CD14-positive monocyte (primary cell): ENCODE results near the gene AARS2. TPM values are rescaled to one million over a fixed set of nuclear protein-coding genes. Genes with fewer than 3 reads are reported as not detected.

Experiments used
- DNase-seq, 3 donors: peaks; one replicate each; pipeline ENCODE4 v3.0.0-alpha.2; 2011 to 2022
- H2AFZ ChIP-seq: 2 replicates; pipeline ENCODE4 v1.6.0; 2012; ENCODE audit warnings: mild to moderate bottlenecking, low read depth, low read length, inconsistent platforms; ENCODE audit not compliant: insufficient read depth, poor library complexity, severe bottlenecking
- H3K27ac ChIP-seq, 2 donors: 1 replicate in 1 of 2; 2 replicates in 1 of 2; pipeline ENCODE4 v1.5.1; 2012 to 2013; ENCODE audit warnings: low read length in 2 of 2, control low read depth in 1 of 2, inconsistent platforms in 1 of 2, low read depth in 1 of 2, mild to moderate bottlenecking in 1 of 2
- H3K27me3 ChIP-seq, 2 donors: one replicate each; pipeline versions ENCODE4 v1.6.0 to v1.6.1; 2011 to 2013; ENCODE audit warnings: low read length in 2 of 2; ENCODE audit not compliant: control insufficient read depth in 2 of 2, insufficient read depth in 2 of 2
- H3K36me3 ChIP-seq, 2 donors: replicated peaks in 1 of 2; 1 replicate in 1 of 2; 2 replicates in 1 of 2; pipeline versions ENCODE4 v1.5.1 to v1.6.1; 2012 to 2013; ENCODE audit warnings: low read length in 2 of 2, control low read depth in 1 of 2, inconsistent platforms in 1 of 2, mild to moderate bottlenecking in 1 of 2; ENCODE audit not compliant: insufficient read depth in 2 of 2, control insufficient read depth in 1 of 2
- H3K4me1 ChIP-seq, 2 donors: 1 replicate in 1 of 2; 2 replicates in 1 of 2; pipeline versions ENCODE4 v1.5.1 to v1.6.1; 2012 to 2013; ENCODE audit warnings: low read length in 2 of 2, control low read depth in 1 of 2, inconsistent platforms in 1 of 2, mild to moderate bottlenecking in 1 of 2, moderate library complexity in 1 of 2; ENCODE audit not compliant: insufficient read depth in 2 of 2, control insufficient read depth in 1 of 2
- H3K4me2 ChIP-seq: replicated peaks from 2 replicates; pipeline ENCODE3; 2012; ENCODE audit warnings: low read length, moderate library complexity, mild to moderate bottlenecking; ENCODE audit not compliant: poor library complexity, severe bottlenecking; ENCODE audit errors: extremely low read depth
- H3K4me3 ChIP-seq, 3 experiments: fragments of 200-600 bp in 1 of 3; sonication (generic) in 1 of 3; replicated peaks in 1 of 3; 1 replicate in 2 of 3; 2 replicates in 1 of 3; pipeline ENCODE4 v1.5.1; 2011 to 2013; ENCODE audit warnings: low read length in 3 of 3, mild to moderate bottlenecking in 3 of 3, control low read depth in 2 of 3, low read depth in 2 of 3, inconsistent platforms in 1 of 3, moderate library complexity in 1 of 3
- H3K79me2 ChIP-seq: 2 replicates; pipeline ENCODE4 v1.6.0; 2012; ENCODE audit warnings: mild to moderate bottlenecking, control low read depth, inconsistent platforms, low read length, moderate library complexity; ENCODE audit not compliant: insufficient read depth
- H3K9ac ChIP-seq: 2 replicates; pipeline ENCODE4 v1.6.0; 2017; ENCODE audit warnings: low read length, mild to moderate bottlenecking; ENCODE audit not compliant: insufficient read depth, poor library complexity, severe bottlenecking
- H3K9me3 ChIP-seq, 2 donors: replicated peaks in 1 of 2; 1 replicate in 1 of 2; 2 replicates in 1 of 2; pipeline versions ENCODE4 v1.5.1 to v1.6.1; 2012 to 2013; ENCODE audit warnings: low read length in 2 of 2, control low read depth in 1 of 2; ENCODE audit not compliant: control insufficient read depth in 1 of 2, insufficient read depth in 1 of 2
- H4K20me1 ChIP-seq: 2 replicates; pipeline ENCODE4 v1.6.0; 2012; ENCODE audit warnings: mild to moderate bottlenecking, low read length, control low read depth, moderate library complexity; ENCODE audit not compliant: insufficient read depth
- H3K27ac Mint-ChIP-seq, 7 donors: one replicate each; pipeline ENCODE4 v1.8.0; 2020; ENCODE audit warnings: mild to moderate bottlenecking in 7 of 7, mixed read lengths in 7 of 7, moderate library complexity in 6 of 7, inconsistent platforms in 2 of 7
- H3K27me3 Mint-ChIP-seq, 3 donors: one replicate each; pipeline ENCODE4 v1.8.0; 2021 to 2022; ENCODE audit warnings: low read depth in 3 of 3, mild to moderate bottlenecking in 3 of 3, mixed read lengths in 3 of 3, moderate library complexity in 3 of 3, inconsistent platforms in 1 of 3
- H3K36me3 Mint-ChIP-seq, 2 donors: one replicate each; pipeline ENCODE4 v1.8.0; 2020; ENCODE audit warnings: mixed read lengths in 2 of 2, inconsistent platforms in 1 of 2, mild to moderate bottlenecking in 1 of 2
- H3K4me1 Mint-ChIP-seq: one replicate; pipeline ENCODE4 v1.8.0; 2020; ENCODE audit warnings: mild to moderate bottlenecking, mixed read lengths
- H3K4me3 Mint-ChIP-seq, 2 donors: one replicate each; pipeline ENCODE4 v1.8.0; 2020; ENCODE audit warnings: mild to moderate bottlenecking in 2 of 2, mixed read lengths in 2 of 2, moderate library complexity in 1 of 2
- H3K9me3 Mint-ChIP-seq, 7 donors: one replicate each; pipeline ENCODE4 v1.8.0; 2020 to 2022; ENCODE audit warnings: mixed read lengths in 7 of 7, mild to moderate bottlenecking in 6 of 7, moderate library complexity in 6 of 7, inconsistent platforms in 2 of 7
- WGBS: methylation state at CpG from one replicate; pipeline ENCODE4 v1.1.5; 2013; ENCODE audit warnings: missing lambda C conversion rate; ENCODE audit not compliant: insufficient coverage; 5-methylcytosine and 5-hydroxymethylcytosine counted together
- intact Hi-C, 2 donors: fragments of 100-400 bp; cut with micrococcal nuclease; formaldehyde crosslinking; loops; one replicate each; pipeline versions ENCODE4 v1.15.0 to v1.15.1; 2023
- polyA plus RNA-seq, 3 donors: library from polyadenylated mRNA; depleted of rRNA in 1 of 3; unstranded in 2 of 3; stranded (reverse) in 1 of 3; fragments of 300-500 nt in 2 of 3; fragments of >200 nt in 1 of 3; fragmentation: Illumina TruSeq in 2 of 3; gene quantifications; 1 replicate in 2 of 3; 2 replicates in 1 of 3; pipeline ENCODE4 v1.2.3, GENCODE V29; 2012 to 2021
- TF ChIP-seq, protein P1 (sequence below): fragments of 200-600 bp; IDR thresholded peaks from one replicate; pipeline ENCODE4 v1.8.0; 2022; ENCODE audit warnings: antibody characterized with exemption, mild to moderate bottlenecking

The AARS2 gene
- polyA plus RNA-seq, 3 donors = 1.8 to 4.5 (median 3.2) TPM

- Mint-ChIP-seq H3K9me3 (peaks cover 0 to 6% (median 2%) of the 10 kb centered on the region in 7 donors), H3K27ac (no peak overlapping the region), H3K4me1 (peaks cover 10% of the 10 kb centered on the region), H3K27me3 (peaks cover 51 to 76% (median 51%) of the 10 kb centered on the region in 3 donors), H3K4me3 (peak overlapping the region in 1 of 2 donors; percentile 39), H3K36me3 (peaks cover 0 to 2% of the 10 kb centered on the region in 2 donors)
- Histone ChIP-seq H3K4me1 (peaks cover 7 to 11% of the 10 kb centered on the region in 2 donors), H3K9me3 (peaks cover 0 to 5% of the 10 kb centered on the region in 2 donors), H3K79me2 (no peaks in the 10 kb centered on the region), H3K9ac (no peak overlapping the region), H4K20me1 (no peaks in the 10 kb centered on the region), H3K4me2 (no peak overlapping the region), H3K36me3 (no peaks in the 10 kb centered on the region), H2AFZ (no peak overlapping the region), H3K4me3 (no peak overlapping the region), H3K27ac (no peak overlapping the region), H3K27me3 (peaks cover 18 to 41% of the 10 kb centered on the region in 2 donors)
- 86% methylated on average over 1 of the region's 4 CpGs for WGBS
- TF ChIP-seq, protein P1, sequence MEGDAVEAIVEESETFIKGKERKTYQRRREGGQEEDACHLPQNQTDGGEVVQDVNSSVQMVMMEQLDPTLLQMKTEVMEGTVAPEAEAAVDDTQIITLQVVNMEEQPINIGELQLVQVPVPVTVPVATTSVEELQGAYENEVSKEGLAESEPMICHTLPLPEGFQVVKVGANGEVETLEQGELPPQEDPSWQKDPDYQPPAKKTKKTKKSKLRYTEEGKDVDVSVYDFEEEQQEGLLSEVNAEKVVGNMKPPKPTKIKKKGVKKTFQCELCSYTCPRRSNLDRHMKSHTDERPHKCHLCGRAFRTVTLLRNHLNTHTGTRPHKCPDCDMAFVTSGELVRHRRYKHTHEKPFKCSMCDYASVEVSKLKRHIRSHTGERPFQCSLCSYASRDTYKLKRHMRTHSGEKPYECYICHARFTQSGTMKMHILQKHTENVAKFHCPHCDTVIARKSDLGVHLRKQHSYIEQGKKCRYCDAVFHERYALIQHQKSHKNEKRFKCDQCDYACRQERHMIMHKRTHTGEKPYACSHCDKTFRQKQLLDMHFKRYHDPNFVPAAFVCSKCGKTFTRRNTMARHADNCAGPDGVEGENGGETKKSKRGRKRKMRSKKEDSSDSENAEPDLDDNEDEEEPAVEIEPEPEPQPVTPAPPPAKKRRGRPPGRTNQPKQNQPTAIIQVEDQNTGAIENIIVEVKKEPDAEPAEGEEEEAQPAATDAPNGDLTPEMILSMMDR = no peak
- intact Hi-C loops = no loop called here
- DNase-seq = no peak
Observed at GRCh38 chr6:44292661-44293365, 20.3 kb downstream of the AARS2 start.

GRCh38 chr6:44291841-44292240 is 21.3 kb downstream of the AARS2 start:
- Mint-ChIP-seq H3K27ac (no peak overlapping the region), H3K27me3 (peaks cover 49 to 76% (median 52%) of the 10 kb centered on the region in 3 donors), H3K4me1 (peaks cover 4% of the 10 kb centered on the region), H3K9me3 (peaks cover 0 to 4% (median 0%) of the 10 kb centered on the region in 7 donors), H3K36me3 (peaks cover 0 to 2% of the 10 kb centered on the region in 2 donors), H3K4me3 (no peak overlapping the region)
- WGBS = 76% methylated on average over 3 of the region's 4 CpGs
- peaks cover 0 to 5% of the 10 kb centered on the region in 2 donors for H3K9me3 ChIP-seq
- no peak for DNase-seq
- H4K20me1 ChIP-seq = no peaks in the 10 kb centered on the region
- H3K36me3 ChIP-seq = no peaks in the 10 kb centered on the region
- intact Hi-C loops = no loop called here
- no peak overlapping the region for H3K4me3 ChIP-seq
- H3K27me3 ChIP-seq = peaks cover 15 to 34% of the 10 kb centered on the region in 2 donors
- no peak overlapping the region for H3K4me2 ChIP-seq
- H3K79me2 ChIP-seq = no peaks in the 10 kb centered on the region
- H3K4me1 ChIP-seq = peaks cover 0 to 1% of the 10 kb centered on the region in 2 donors
- H3K9ac ChIP-seq = no peak overlapping the region
- H2AFZ ChIP-seq = no peak overlapping the region
- no peak overlapping the region for H3K27ac ChIP-seq
- TF ChIP-seq, protein P1 = no peak
